Measurements from ENCODE around the gene CXorf58. TPM values are rescaled to one million over a fixed set of nuclear protein-coding genes. Genes with fewer than 3 reads are reported as not detected.
"Not testable (repeated sequence)": the region's sequence is repeated elsewhere in the genome, so short reads cannot be mapped to it uniquely, and the experiment has no call there.

Gene CXorf58
- total RNA-seq, 1 donor from 2014 or later: not detected

DNA sequence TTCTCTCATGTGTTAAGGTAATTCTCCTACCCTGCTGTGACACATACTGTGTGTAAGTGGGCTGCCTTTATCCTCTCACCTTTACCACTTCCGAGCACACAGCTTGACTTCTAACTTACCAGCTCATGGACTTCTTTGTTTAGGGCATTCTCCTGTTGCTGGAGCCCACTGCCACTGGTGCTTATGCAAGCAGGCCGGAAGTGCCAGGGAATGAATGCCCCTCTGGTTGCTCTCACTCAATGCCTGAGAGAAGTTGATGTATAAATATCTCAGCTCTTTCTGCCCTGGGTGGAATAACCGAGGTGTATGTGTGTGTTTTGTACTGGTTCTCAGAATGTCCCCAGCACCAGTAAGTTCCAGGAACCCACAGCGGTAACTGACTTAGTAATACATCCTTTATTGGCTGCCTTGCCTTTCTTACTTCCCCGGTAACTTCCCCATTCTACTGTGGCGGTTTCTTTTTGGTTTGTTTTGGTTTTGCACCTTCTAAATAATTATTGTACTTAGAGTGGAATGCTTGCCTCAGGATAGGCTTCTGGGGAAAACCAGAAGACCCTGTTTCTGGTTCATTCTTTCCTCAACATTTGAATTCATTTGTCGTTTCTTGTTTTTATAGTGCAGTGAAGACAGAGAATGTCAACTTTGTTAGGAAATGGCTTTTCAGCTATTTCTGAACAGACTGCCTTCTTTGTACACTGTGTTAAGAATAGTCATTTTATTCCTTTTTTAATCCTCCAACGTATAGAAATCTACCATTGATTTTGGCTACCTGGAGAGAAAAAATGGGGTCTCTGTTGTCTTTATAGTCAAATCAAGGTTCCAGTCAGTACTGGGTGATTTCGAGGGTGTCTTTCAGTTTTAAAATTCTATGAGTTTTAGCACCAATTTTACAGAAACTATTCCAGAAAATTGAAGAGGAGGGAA, 45.4 kb downstream of the CXorf58 start:
- DNase-seq: no peak

GRCh38 chrX:23953908-23954269, 46.1 kb downstream of the CXorf58 start:
- DNase-seq: no peak

GRCh38 chrX:23954396-23954795, 46.6 kb downstream of the CXorf58 start:
- DNase-seq: no peak

GRCh38 chrX:23959781-23960180, 52.0 kb downstream of the CXorf58 start:
- no peak for DNase-seq

- no peak for DNase-seq
Observed at GRCh38 chrX:23964191-23964590, 56.4 kb downstream of the CXorf58 start.

DNA sequence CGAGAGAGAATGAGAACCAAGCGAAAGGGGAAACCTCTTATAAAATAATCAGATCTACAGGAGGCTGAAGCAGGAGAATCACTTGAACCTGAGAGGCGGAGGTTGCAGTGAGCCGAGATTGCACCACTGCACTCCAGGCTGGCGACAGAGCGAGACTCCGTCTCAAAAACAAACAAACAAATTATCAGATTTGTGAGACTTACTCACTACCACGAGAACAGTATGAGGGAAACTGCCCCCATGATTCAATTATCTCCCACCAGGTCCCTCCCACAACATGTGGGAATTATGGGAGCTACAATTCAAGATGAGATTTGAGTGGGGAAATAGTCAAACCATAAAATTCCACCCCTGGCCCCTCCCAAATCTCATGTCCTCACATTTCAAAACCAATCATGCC, 57.8 kb downstream of the CXorf58 start:
- DNase-seq: not testable (repeated sequence)

GRCh38 chrX:23978491-23978890, 70.7 kb downstream of the CXorf58 start:
- DNase-seq: peak; percentile 32

- peak; percentile 17 for DNase-seq
Observed at GRCh38 chrX:23980011-23980441, 72.2 kb downstream of the CXorf58 start.

GRCh38 chrX:23981222-23981621, 73.4 kb downstream of the CXorf58 start:
- no peak for DNase-seq

DNA sequence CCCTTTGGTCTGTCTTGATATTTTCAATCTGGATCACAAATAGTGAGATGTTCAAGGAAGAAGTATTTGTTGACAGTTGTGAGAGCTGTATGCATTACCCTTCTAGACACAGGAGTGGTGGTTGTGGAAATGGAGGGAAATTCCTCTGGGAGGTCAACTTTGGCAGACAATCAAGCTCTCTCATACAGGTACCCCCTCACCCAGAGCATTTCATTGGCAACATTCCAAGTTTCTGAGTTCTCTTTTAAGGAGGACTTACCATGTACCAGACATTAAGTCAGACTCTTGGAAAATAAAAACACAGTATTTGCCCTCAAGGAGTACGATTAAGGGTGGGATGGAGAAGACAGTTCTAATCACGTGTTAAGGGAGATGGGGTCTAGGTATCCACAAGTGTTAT, 73.9 kb downstream of the CXorf58 start:
- DNase-seq: peak; percentile 3

DNA sequence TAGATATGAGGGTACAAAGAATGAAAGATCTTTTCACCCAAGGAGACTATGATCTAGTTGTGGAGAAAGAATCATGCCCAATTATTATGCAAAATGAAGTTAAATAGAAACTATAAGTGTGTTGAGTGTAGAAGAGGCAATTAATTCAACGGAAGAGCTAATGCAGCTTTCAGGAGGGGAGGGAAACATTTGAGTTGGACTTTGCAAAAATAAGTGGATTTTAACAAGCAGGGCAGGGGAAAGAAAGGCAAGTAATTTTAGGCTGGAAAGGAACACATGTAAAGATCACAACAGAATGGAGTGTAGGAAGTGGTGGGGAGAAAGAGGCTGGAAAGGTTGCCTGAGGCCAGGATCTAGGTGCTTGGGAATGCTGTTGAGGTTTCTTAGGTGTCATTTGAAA, 75.1 kb downstream of the CXorf58 start:
- no peak for DNase-seq

Other genes with a start within 250 kb of the CXorf58 start
- 82.7 TPM for gene PRDX4, start 240.5 kb upstream of the CXorf58 start, total RNA-seq
- gene ACOT9, start 164.7 kb upstream of the CXorf58 start, total RNA-seq: 56.3 TPM
- gene SAT1, start 124.8 kb upstream of the CXorf58 start, total RNA-seq: 136 TPM
- gene APOO, start 68 bp upstream of the CXorf58 start, total RNA-seq: 17.0 TPM
- 26.0 TPM for gene KLHL15, start 119.2 kb downstream of the CXorf58 start, total RNA-seq
- gene EIF2S3, start 146.9 kb downstream of the CXorf58 start, total RNA-seq: 194 TPM
- 158 TPM for gene ZFX, start 241.7 kb downstream of the CXorf58 start, total RNA-seq

Measured in tongue (tissue), 2 donors.